Breast epithelium (tissue), 3 donors: ENCODE results near the gene SNTB2.

ENCODE experiments used
- POLR2A ChIP-seq: fragments of 450-650 bp; IDR thresholded peaks from one replicate; pipeline ENCODE4 v1.6.1; 2016; ENCODE audit warnings: antibody characterized with exemption, mild to moderate bottlenecking, moderate library complexity
- POLR2AphosphoS5 ChIP-seq, 3 donors: sonication (generic); formaldehyde crosslinking; IDR thresholded peaks; one replicate each; pipeline ENCODE4 v1.6.1; 2017; ENCODE audit warnings: antibody characterized with exemption in 3 of 3
- TF ChIP-seq, protein P1 (sequence below), 3 donors: fragments of 450-650 bp; IDR thresholded peaks; one replicate each; pipeline ENCODE4 v1.5.1; 2016 to 2017; ENCODE audit warnings: antibody characterized with exemption in 3 of 3, mild to moderate bottlenecking in 3 of 3, moderate library complexity in 3 of 3

DNA sequence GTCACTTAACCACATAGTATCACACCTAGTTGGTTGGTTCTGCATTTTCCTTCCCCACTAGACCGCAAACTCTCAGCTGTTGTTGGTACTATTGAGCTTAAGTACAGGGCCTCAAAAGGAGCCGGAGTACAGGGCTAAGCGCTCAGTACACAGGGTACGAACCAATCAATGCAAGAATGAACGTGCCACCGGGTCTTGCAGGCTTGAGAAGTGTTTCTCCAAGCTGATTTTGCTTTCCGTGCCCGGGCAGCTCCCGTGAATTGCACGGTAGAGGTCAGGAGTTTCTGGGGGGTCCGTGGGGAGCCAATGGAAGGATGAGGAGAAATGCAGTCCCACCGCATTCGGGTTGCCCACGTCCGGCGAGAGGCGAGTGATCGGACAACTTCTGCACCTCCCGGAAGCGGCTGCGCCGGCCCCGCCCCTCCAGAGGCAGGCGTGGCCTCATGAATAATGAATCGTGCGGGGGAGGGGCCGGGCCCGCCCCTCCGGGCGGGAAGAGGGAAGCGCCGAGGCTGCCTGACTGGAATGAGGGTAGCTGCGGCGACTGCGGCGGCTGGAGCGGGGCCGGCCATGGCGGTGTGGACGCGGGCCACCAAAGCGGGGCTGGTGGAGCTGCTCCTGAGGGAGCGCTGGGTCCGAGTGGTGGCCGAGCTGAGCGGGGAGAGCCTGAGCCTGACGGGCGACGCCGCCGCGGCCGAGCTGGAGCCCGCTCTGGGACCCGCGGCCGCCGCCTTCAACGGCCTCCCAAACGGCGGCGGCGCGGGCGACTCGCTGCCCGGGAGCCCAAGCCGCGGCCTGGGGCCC lies at the start of gene SNTB2:
- TF ChIP-seq POLR2AphosphoS5 (IDR thresholded peaks at IDR 0.05), result peak; percentile 54 to 78 (median 67)
- TF ChIP-seq, protein P1, sequence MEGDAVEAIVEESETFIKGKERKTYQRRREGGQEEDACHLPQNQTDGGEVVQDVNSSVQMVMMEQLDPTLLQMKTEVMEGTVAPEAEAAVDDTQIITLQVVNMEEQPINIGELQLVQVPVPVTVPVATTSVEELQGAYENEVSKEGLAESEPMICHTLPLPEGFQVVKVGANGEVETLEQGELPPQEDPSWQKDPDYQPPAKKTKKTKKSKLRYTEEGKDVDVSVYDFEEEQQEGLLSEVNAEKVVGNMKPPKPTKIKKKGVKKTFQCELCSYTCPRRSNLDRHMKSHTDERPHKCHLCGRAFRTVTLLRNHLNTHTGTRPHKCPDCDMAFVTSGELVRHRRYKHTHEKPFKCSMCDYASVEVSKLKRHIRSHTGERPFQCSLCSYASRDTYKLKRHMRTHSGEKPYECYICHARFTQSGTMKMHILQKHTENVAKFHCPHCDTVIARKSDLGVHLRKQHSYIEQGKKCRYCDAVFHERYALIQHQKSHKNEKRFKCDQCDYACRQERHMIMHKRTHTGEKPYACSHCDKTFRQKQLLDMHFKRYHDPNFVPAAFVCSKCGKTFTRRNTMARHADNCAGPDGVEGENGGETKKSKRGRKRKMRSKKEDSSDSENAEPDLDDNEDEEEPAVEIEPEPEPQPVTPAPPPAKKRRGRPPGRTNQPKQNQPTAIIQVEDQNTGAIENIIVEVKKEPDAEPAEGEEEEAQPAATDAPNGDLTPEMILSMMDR (IDR thresholded peaks at IDR 0.05), result no peak
- TF ChIP-seq POLR2A, result peak; percentile 83
